Upper lobe of left lung (tissue), 6 donors: Measurements from ENCODE around the gene ERFL. TPM values are rescaled to one million over a fixed set of nuclear protein-coding genes. Genes with fewer than 3 reads are reported as not detected.

Experiments
- ATAC-seq, 2 donors: fragments of 200-7000 bp; cut with Tn5 transposase; one replicate each; pipeline ENCODE4 v1.9.1; 2022; ENCODE audit warnings: mild to moderate bottlenecking in 2 of 2, moderate library complexity in 2 of 2; ENCODE audit not compliant: low FRiP score in 2 of 2
- DNase-seq, 2 donors: peaks; one replicate each; pipeline ENCODE4 v3.0.0-alpha.2; 2019 to 2020
- H3K27ac ChIP-seq, 4 donors: fragments of 200-600 bp; sonication (generic); one replicate each; pipeline ENCODE4 v1.5.1; 2016 to 2019
- H3K27me3 ChIP-seq, 4 donors: fragments of 200-600 bp; sonication (generic); one replicate each; pipeline ENCODE4 v1.5.1; 2017 to 2019
- H3K36me3 ChIP-seq, 4 donors: fragments of 200-600 bp; sonication (generic); one replicate each; pipeline ENCODE4 v1.5.1; 2016 to 2019
- H3K4me1 ChIP-seq, 4 donors: fragments of 200-600 bp; sonication (generic); one replicate each; pipeline ENCODE4 v1.5.1; 2018 to 2019
- H3K4me3 ChIP-seq, 4 donors: fragments of 200-600 bp; sonication (generic); one replicate each; pipeline ENCODE4 v1.5.1; 2017 to 2019; ENCODE audit warnings: mild to moderate bottlenecking in 2 of 4, moderate library complexity in 1 of 4
- H3K9me3 ChIP-seq, 4 donors: fragments of 200-600 bp; sonication (generic); one replicate each; pipeline ENCODE4 v1.5.1; 2018 to 2019
- CTCF ChIP-seq, 6 experiments: fragments of 450-650 bp in 4 of 6; fragments of 200-600 bp in 2 of 6; sonication (generic) in 2 of 6; IDR thresholded peaks; one replicate each; pipeline ENCODE4 v1.5.1; 2016 to 2019; ENCODE audit warnings: antibody characterized with exemption in 6 of 6
- EP300 ChIP-seq, 4 donors: sonication (generic); formaldehyde crosslinking; IDR thresholded peaks; one replicate each; pipeline ENCODE4 v1.5.1; 2017; ENCODE audit warnings: antibody characterized with exemption in 4 of 4, control low read depth in 2 of 4
- POLR2A ChIP-seq, 4 donors: fragments of 450-650 bp; IDR thresholded peaks; one replicate each; pipeline ENCODE4 v1.5.1; 2016 to 2017; ENCODE audit warnings: antibody characterized with exemption in 4 of 4, mild to moderate bottlenecking in 2 of 4
- POLR2AphosphoS5 ChIP-seq, 2 donors: sonication (generic); formaldehyde crosslinking; IDR thresholded peaks; one replicate each; pipeline ENCODE4 v1.5.1; 2017; ENCODE audit warnings: antibody characterized with exemption in 2 of 2
- WGBS, 2 donors: methylation state at CpG; one replicate each; pipeline ENCODE4 v1.1.5; 2017 to 2018; 5-methylcytosine and 5-hydroxymethylcytosine counted together
- total RNA-seq, 6 donors: library from RNA; depleted of rRNA in 4 of 6; stranded (reverse); fragments of >200 nt in 4 of 6; gene quantifications; one replicate each; pipeline versions ENCODE4 v1.1.0 to v1.2.1, GENCODE V29; 2016 to 2021
- donor health status: DM: no; HTN: no; CAD: no; lungs with moderate emphysema.
- donor health status: DM: no; HTN: yes; CAD: no; lungs with severe emphysema.

The ERFL gene
- total RNA-seq, 6 donors from 2014 or later = 0.20 to 6.3 (median 0.49) TPM; not detected in 1

GRCh38 chr19:41921577-41922576 is 6.4 kb downstream of the ERFL start:
- H3K4me3 ChIP-seq = no peak overlapping the region
- peaks cover 0 to 6% (median 0%) of the 10 kb centered on the region in 4 donors for H3K4me1 ChIP-seq
- no peaks in the 10 kb centered on the region for H3K36me3 ChIP-seq
- H3K27me3 ChIP-seq = peaks cover 0 to 29% (median 19%) of the 10 kb centered on the region in 4 donors
- no peak for TF ChIP-seq POLR2A (IDR thresholded peaks at IDR 0.05)
- no peak overlapping the region for H3K27ac ChIP-seq
- no peaks in the 10 kb centered on the region for H3K9me3 ChIP-seq
- no peak for ATAC-seq
- 27 to 40% methylated on average over 22 of the region's 22 CpGs for WGBS, 2 donors
- DNase-seq = no peak

- Histone ChIP-seq H3K27me3 (peaks cover 0 to 22% (median 17%) of the 10 kb centered on the region in 4 donors), H3K9me3 (no peaks in the 10 kb centered on the region), H3K4me1 (peaks cover 0 to 6% (median 0%) of the 10 kb centered on the region in 4 donors), H3K27ac (no peak overlapping the region), H3K36me3 (no peaks in the 10 kb centered on the region), H3K4me3 (no peak overlapping the region)
- ATAC-seq (no peak), DNase-seq (peak in 1 of 2 donors; percentile 44)
- WGBS, 2 donors = 16 to 18% methylated on average over 17 to 21 of the region's 26 CpGs
- TF ChIP-seq CTCF (IDR thresholded peaks at IDR 0.05) = no peak
- no peak for TF ChIP-seq POLR2AphosphoS5 (IDR thresholded peaks at IDR 0.05)
- TF ChIP-seq EP300 (IDR thresholded peaks at IDR 0.05) = no peak
- no peak for TF ChIP-seq POLR2A (IDR thresholded peaks at IDR 0.05)
Observed at GRCh38 chr19:41920882-41921576, 7.2 kb downstream of the ERFL start.

DNA sequence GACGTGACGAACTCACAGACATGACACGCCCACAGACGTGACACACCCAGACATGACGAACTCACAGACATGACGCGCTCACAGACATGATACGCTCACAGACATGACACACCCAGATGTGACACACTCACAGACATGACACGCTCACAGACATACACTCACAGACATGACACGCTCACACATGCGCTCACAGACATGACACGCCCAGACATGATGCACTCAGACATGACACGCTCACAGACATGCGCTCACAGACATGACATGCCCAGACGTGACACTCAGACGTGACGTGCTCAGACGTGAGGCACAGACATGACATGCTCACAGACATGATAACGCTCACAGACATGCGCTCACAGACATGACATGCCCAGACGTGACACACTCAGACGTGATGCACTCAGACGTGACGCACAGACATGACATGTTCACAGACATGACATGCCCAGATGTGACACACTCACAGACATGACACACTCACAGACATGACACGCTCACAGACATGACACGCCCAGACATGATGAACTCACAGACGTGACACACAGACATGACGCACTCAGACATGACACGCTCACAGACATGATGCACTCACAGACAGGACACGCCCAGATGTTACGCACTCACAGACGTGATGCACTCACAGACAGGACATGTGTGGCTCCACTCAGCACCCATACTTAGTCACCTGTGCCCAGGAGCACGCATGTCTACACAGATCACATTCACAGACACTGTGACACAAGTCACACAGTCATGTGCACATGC is 8.1 kb downstream of the ERFL start:
- Histone ChIP-seq H3K9me3 (no peaks in the 10 kb centered on the region), H3K27me3 (peaks cover 0 to 25% (median 21%) of the 10 kb centered on the region in 4 donors), H3K4me3 (no peak overlapping the region), H3K36me3 (no peaks in the 10 kb centered on the region), H3K27ac (no peak overlapping the region), H3K4me1 (peaks cover 3 to 13% (median 6%) of the 10 kb centered on the region in 4 donors)
- no peak for TF ChIP-seq EP300 (IDR thresholded peaks at IDR 0.05)
- TF ChIP-seq POLR2AphosphoS5 (IDR thresholded peaks at IDR 0.05) = no peak
- no peak for TF ChIP-seq CTCF (IDR thresholded peaks at IDR 0.05)
- no peak for TF ChIP-seq POLR2A (IDR thresholded peaks at IDR 0.05)
- ATAC-seq (no peak), DNase-seq (no peak)
- WGBS, 2 donors = 88 to 91% methylated on average over 31 to 33 of the region's 33 CpGs

DNA sequence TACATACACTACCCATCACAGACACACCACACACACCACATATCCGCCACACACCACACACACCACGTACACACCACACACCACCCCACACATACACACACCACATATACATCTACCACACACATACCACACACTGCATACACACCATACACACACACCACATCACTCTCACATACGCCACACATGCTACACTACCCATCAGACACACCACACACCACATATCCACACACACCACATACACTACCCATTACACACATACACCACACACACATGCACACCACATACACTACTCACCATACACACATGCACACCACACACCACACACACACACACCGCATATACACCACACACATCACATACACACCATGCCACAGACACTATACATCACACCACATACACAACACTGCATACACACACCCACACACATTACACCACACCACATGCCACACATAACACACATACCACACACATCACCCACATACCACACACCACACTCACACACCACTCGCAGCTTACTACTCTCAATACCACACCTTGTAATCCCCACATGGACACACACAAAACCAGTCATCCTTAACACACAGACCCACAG is 9.5 kb downstream of the ERFL start:
- Histone ChIP-seq H3K36me3 (no peaks in the 10 kb centered on the region), H3K4me3 (no peak overlapping the region), H3K9me3 (no peaks in the 10 kb centered on the region), H3K4me1 (peaks cover 5 to 17% (median 8%) of the 10 kb centered on the region in 4 donors), H3K27ac (no peak overlapping the region), H3K27me3 (peaks cover 0 to 35% (median 26%) of the 10 kb centered on the region in 4 donors)
- DNase-seq (no peak), ATAC-seq (no peak)
- TF ChIP-seq EP300 (IDR thresholded peaks at IDR 0.05) (no peak), CTCF (IDR thresholded peaks at IDR 0.05) (no peak), POLR2A (IDR thresholded peaks at IDR 0.05) (no peak), POLR2AphosphoS5 (IDR thresholded peaks at IDR 0.05) (no peak)
- 91 to 92% methylated on average over 5 of the region's 5 CpGs for WGBS, 2 donors
